ENCODE data around the gene GSAP.

GRCh38 chr7:77271766-77272165 is 144.4 kb downstream of the GSAP start:
- TF ChIP-seq CTCF (IDR thresholded peaks at IDR 0.05): no peak
- TF ChIP-seq ZFX (IDR thresholded peaks at IDR 0.05; ENCODE audit: borderline replicate concordance): no peak
